Ovary (tissue), 9 donors: ENCODE measurements around the gene POLDIP3. TPM values are rescaled to one million over a fixed set of nuclear protein-coding genes. Genes with fewer than 3 reads are reported as not detected.
A peak's percentile ranks its signal among the peaks of the same experiment; 100 is the strongest.
"Not testable (repeated sequence)": the region's sequence is repeated elsewhere in the genome, so short reads cannot be mapped to it uniquely, and the experiment has no call there.

ENCODE experiments used
- DNase-seq, 5 donors: peaks; one replicate each; pipeline ENCODE4 v3.0.0-alpha.2; 2019 to 2020
- H3K27ac ChIP-seq, 2 donors: fragments of 200-600 bp; one replicate each; pipeline versions ENCODE4 v1.5.1 to v1.8.0; 2019 to 2022
- H3K27me3 ChIP-seq: fragments of 200-600 bp; one replicate; pipeline ENCODE4 v1.8.0; 2022
- H3K36me3 ChIP-seq: fragments of 200-600 bp; sonication (generic); one replicate; pipeline ENCODE4 v1.5.1; 2019
- H3K4me1 ChIP-seq: one replicate; pipeline ENCODE4 v1.8.1; 2013; ENCODE audit warnings: mild to moderate bottlenecking, moderate library complexity; ENCODE audit not compliant: insufficient read depth
- H3K4me3 ChIP-seq: fragments of 200-600 bp; sonication (generic); one replicate; pipeline ENCODE4 v1.5.1; 2017
- H3K9me3 ChIP-seq, 2 donors: fragments of 200-600 bp in 1 of 2; sonication (generic) in 1 of 2; one replicate each; pipeline versions ENCODE4 v1.5.1 to v1.8.1; 2013 to 2019; ENCODE audit warnings: mild to moderate bottlenecking in 1 of 2, moderate library complexity in 1 of 2
- EP300 ChIP-seq: sonication (generic); formaldehyde crosslinking; IDR thresholded peaks from one replicate; pipeline ENCODE4 v1.6.1; 2017; ENCODE audit warnings: antibody characterized with exemption
- POLR2A ChIP-seq: fragments of 450-650 bp; IDR thresholded peaks from one replicate; pipeline ENCODE4 v1.6.1; 2017; ENCODE audit warnings: antibody characterized with exemption, mild to moderate bottlenecking, moderate library complexity
- WGBS, 3 donors: extraction: QIAGEN DNeasy Blood & Tissue Kit in 1 of 3; methylation state at CpG; one replicate each; pipeline versions ENCODE4 v1.1.5 to v1.1.7; 2013 to 2017; 5-methylcytosine and 5-hydroxymethylcytosine counted together
- intact Hi-C, 4 donors: fragments of 100-400 bp; cut with DNase I; formaldehyde crosslinking; loops; one replicate each; pipeline versions ENCODE4 v1.11.0 to v1.15.1; 2022 to 2023
- polyA plus RNA-seq, 2 donors: library from polyadenylated mRNA; stranded (reverse); fragments of 200-250 nt in 1 of 2; fragments of 350-450 nt in 1 of 2; fragmentation: Illumina TruSeq in 1 of 2; extraction: RNeasy Lipid Tissue Mini Kit (QIAGEN cat#74804) in 1 of 2; gene quantifications; one replicate each; pipeline ENCODE4 v1.2.3, GENCODE V29; 2013 to 2014
- total RNA-seq, 7 donors: library from RNA; depleted of rRNA in 2 of 7; stranded (reverse); fragments of >200 nt in 2 of 7; fragmentation: NEBNext Ultra II Directional in 3 of 7; extraction: Animal tissue kit (Norgen Biotek cat#: 25700) in 3 of 7; gene quantifications; one replicate each; pipeline versions ENCODE4 v1.1.0 to v1.2.4, GENCODE V29; 2016 to 2023
- TF ChIP-seq, protein P1 (sequence below), 3 donors: fragments of 450-650 bp in 2 of 3; fragments of 200-600 bp in 1 of 3; IDR thresholded peaks; one replicate each; pipeline versions ENCODE4 v1.5.1 to v1.8.0; 2016 to 2022; ENCODE audit warnings: antibody characterized with exemption in 3 of 3, mild to moderate bottlenecking in 1 of 3
- donor health status: DM: no; HTN: no; CAD: no; lungs with moderate emphysema.
- donor health status: DM: no; HTN: no; CAD: no.
- donor health status: Bipolar disorder and iron deficiency.
- donor health status: DM: yes; HTN: yes; CAD: no.
- donor health status: DM: no; HTN: no; CAD: no.
- donor health status: DM: yes; HTN: yes; CAD: no.

Gene POLDIP3
- total and polyA plus RNA-seq, 9 donors: 44.0 to 133 (median 103) TPM

- H3K9me3 ChIP-seq: no peaks in the 10 kb centered on the region
- WGBS, 3 donors: 10 to 21% (median 21%) methylated on average over 11 of the region's 11 CpGs
- peak overlapping the region; percentile 48 to 70 for H3K27ac ChIP-seq
- DNase-seq: no peak
- H3K27me3 ChIP-seq: no peaks in the 10 kb centered on the region
- H3K4me3 ChIP-seq: peak overlapping the region; percentile 1
- intact Hi-C loops: no loop called here
- H3K4me1 ChIP-seq: peaks cover 33% of the 10 kb centered on the region
- no peak for TF ChIP-seq EP300
- TF ChIP-seq, protein P1, sequence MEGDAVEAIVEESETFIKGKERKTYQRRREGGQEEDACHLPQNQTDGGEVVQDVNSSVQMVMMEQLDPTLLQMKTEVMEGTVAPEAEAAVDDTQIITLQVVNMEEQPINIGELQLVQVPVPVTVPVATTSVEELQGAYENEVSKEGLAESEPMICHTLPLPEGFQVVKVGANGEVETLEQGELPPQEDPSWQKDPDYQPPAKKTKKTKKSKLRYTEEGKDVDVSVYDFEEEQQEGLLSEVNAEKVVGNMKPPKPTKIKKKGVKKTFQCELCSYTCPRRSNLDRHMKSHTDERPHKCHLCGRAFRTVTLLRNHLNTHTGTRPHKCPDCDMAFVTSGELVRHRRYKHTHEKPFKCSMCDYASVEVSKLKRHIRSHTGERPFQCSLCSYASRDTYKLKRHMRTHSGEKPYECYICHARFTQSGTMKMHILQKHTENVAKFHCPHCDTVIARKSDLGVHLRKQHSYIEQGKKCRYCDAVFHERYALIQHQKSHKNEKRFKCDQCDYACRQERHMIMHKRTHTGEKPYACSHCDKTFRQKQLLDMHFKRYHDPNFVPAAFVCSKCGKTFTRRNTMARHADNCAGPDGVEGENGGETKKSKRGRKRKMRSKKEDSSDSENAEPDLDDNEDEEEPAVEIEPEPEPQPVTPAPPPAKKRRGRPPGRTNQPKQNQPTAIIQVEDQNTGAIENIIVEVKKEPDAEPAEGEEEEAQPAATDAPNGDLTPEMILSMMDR (IDR thresholded peaks at IDR 0.05): no peak
- no peaks in the 10 kb centered on the region for H3K36me3 ChIP-seq
Measured at GRCh38 chr22:42608136-42608822, 6.4 kb downstream of the POLDIP3 start.

DNA sequence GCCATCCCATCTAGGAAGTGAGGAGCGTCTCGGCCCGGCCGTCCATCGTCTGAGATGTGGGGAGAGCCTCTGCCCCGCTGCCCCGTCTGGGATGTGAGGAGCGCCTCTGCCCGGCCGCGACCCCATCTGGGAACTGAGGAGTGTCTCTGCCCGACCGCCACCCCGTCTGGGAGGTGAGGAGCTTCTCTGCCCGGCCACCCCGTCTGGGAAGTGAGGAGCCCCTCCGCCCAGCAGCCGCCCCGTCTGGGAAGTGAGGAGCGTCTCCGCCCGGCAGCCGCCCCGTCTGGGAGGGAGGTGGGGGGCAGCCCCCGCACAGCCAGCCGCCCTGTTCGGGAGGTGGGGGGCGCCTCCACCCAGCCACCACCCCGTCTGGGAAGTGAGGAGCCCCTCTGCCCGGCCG is 7.0 kb downstream of the POLDIP3 start:
- peak overlapping the region in 1 of 2 donors; percentile 14 for H3K27ac ChIP-seq
- H3K9me3 ChIP-seq, intact Hi-C loops, H3K4me3 ChIP-seq, H3K36me3 ChIP-seq, DNase-seq, H3K27me3 ChIP-seq: not testable (repeated sequence)
- H3K4me1 ChIP-seq: peaks cover 33% of the 10 kb centered on the region
- WGBS, 3 donors: 46 to 61% (median 48%) methylated on average over 9 to 31 of the region's 31 CpGs

DNA sequence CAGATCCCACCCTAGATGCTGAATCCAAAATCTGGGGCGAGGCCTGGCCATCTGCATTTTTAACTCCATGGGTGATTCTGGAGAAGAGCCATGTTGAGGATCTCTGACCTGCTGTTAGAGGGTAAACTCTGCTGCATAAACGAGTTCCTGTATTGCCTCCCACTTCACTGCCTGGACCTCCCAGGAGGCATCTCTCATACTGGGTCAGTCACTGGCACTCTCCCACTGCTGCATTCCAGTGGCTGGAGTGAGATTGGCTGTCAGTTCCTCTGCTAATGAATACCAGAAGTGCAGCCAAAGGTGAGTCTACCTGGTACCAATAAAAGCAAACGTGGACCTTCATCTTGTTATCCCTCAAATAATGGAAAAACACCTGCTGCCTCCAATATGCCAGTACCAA is 10.3 kb downstream of the POLDIP3 start:
- WGBS, 3 donors: 20 to 41% (median 26%) methylated on average over 3 of the region's 3 CpGs
- Histone ChIP-seq H3K4me1 (peaks cover 18% of the 10 kb centered on the region), H3K27ac (no peak overlapping the region), H3K36me3 (no peaks in the 10 kb centered on the region), H3K9me3 (no peaks in the 10 kb centered on the region), H3K27me3 (no peaks in the 10 kb centered on the region), H3K4me3 (no peak overlapping the region)
- TF ChIP-seq, protein P1 (IDR thresholded peaks at IDR 0.05): no peak
- no peak for TF ChIP-seq EP300
- TF ChIP-seq POLR2A: no peak
- DNase-seq: no peak
- intact Hi-C loops: no loop called here

DNA sequence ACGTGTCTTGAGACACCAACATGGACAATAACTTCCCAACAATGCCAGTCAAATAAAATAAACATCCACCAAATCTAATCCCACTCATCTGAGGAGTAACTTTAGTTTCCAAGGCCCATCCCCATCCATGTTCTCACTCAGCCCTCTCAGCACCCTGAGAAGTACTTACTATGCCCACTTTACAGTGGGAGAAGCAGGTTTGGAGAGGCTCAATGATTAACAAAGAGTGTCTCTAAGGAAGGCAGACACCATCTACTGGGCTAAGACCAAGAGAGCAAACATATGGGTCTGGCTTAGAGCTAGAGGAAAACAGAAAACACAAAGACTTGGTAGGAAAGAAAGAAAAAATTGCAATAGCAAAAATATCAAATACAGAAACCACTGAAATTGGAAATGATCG is 11.3 kb downstream of the POLDIP3 start:
- DNase-seq: no peak
- Histone ChIP-seq H3K27ac (no peak overlapping the region), H3K4me3 (no peak overlapping the region), H3K27me3 (no peaks in the 10 kb centered on the region), H3K36me3 (no peaks in the 10 kb centered on the region), H3K9me3 (no peaks in the 10 kb centered on the region), H3K4me1 (peaks cover 13% of the 10 kb centered on the region)
- 63 to 86% (median 75%) methylated on average over 2 of the region's 2 CpGs for WGBS, 3 donors
- TF ChIP-seq, protein P1 (IDR thresholded peaks at IDR 0.05): no peak
- TF ChIP-seq POLR2A: no peak
- no peak for TF ChIP-seq EP300
- intact Hi-C loops: no loop called here

- Histone ChIP-seq H3K4me3 (no peak overlapping the region), H3K36me3 (no peaks in the 10 kb centered on the region), H3K4me1 (peaks cover 10% of the 10 kb centered on the region), H3K9me3 (no peaks in the 10 kb centered on the region), H3K27me3 (no peaks in the 10 kb centered on the region), H3K27ac (no peak overlapping the region)
- DNase-seq: no peak
- TF ChIP-seq POLR2A: no peak
- TF ChIP-seq, protein P1 (IDR thresholded peaks at IDR 0.05): no peak
- no peak for TF ChIP-seq EP300
- WGBS, 3 donors: 77 to 85% (median 80%) methylated on average over 2 of the region's 2 CpGs
- intact Hi-C loops: no loop called here
Measured at GRCh38 chr22:42602470-42602869, 12.2 kb downstream of the POLDIP3 start.
